Loucy (cell line): ENCODE measurements around the gene EYA3.

Experiments used
- CTCF ChIP-seq: fragments of 200-600 bp; sonication (generic); conservative IDR thresholded peaks from 2 replicates; pipeline ENCODE4 v1.5.1; 2014; ENCODE audit warnings: mild to moderate bottlenecking, antibody characterized with exemption, low read length
- EZH2phosphoT487 ChIP-seq: fragments of 200-600 bp; IDR thresholded peaks from 2 replicates; pipeline ENCODE4 v1.6.1; 2018; ENCODE audit warnings: antibody characterized with exemption, mild to moderate bottlenecking, moderate library complexity, borderline replicate concordance

GRCh38 chr1:27945020-27945419 lies 143.4 kb downstream of the EYA3 start:
- TF ChIP-seq CTCF (no peak), EZH2phosphoT487 (no peak)
